ENCODE measurements around the gene MAP3K5.

The MAP3K5 gene

DNA sequence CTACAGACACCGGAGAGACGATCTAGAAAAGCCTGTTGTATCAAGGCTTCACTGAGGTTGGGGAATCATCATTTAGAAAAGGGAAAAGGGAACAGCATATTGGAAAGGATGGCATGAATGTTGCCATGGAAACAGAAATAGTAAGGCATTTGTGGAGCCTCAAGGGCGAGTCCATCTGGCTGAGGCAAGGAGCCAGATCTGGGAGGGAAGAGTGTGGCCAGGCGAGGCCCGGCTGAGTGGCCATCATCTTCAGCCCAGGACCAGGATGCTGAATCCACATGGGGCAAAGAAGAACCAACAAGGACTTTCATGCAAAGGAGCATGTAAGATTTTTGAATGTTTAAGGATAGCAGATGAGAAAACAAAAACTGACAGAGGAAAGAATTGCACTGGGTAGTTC is 85.8 kb downstream of the MAP3K5 start:
- TF ChIP-seq, protein P1, sequence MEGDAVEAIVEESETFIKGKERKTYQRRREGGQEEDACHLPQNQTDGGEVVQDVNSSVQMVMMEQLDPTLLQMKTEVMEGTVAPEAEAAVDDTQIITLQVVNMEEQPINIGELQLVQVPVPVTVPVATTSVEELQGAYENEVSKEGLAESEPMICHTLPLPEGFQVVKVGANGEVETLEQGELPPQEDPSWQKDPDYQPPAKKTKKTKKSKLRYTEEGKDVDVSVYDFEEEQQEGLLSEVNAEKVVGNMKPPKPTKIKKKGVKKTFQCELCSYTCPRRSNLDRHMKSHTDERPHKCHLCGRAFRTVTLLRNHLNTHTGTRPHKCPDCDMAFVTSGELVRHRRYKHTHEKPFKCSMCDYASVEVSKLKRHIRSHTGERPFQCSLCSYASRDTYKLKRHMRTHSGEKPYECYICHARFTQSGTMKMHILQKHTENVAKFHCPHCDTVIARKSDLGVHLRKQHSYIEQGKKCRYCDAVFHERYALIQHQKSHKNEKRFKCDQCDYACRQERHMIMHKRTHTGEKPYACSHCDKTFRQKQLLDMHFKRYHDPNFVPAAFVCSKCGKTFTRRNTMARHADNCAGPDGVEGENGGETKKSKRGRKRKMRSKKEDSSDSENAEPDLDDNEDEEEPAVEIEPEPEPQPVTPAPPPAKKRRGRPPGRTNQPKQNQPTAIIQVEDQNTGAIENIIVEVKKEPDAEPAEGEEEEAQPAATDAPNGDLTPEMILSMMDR (IDR thresholded peaks at IDR 0.05; ENCODE audit: insufficient read depth, low read depth, low read length, missing control alignments), result no peak
- DNase-seq (ENCODE audit: low read depth), result no peak

GRCh38 chr6:136703331-136703865 is 88.9 kb downstream of the MAP3K5 start:
- TF ChIP-seq, protein P1 (IDR thresholded peaks at IDR 0.05; ENCODE audit: insufficient read depth, low read depth, low read length, missing control alignments), result no peak
- DNase-seq (ENCODE audit: low read depth), result no peak
- H3K4me3 ChIP-seq (ENCODE audit: low read depth, low read length), result no peak overlapping the region

More for the DNA sequence above, 85.8 kb downstream of the MAP3K5 start:
- H3K4me3 ChIP-seq (ENCODE audit: low read depth, low read length), result no peak overlapping the region

DNA sequence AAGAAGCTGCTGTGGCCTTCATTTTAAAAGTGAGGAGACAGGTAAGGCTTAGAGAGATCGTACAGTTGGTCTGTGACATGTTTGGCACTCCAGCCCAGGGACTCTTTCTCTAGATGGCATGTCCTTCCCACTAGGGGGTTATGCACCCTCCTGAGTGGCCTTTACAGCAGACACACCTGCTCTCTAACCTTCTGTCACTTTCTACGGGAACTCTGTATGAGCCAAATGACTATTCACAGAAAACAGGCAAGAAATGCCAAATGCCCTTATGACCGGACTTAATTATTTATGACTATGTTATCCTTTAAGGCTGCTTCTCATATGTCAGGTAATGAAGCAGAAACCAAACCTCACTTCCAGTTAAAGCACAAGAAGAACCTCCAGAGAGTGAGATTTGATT is 91.2 kb downstream of the MAP3K5 start:
- DNase-seq (ENCODE audit: low read depth), result no peak
- no peak overlapping the region for H3K4me3 ChIP-seq (ENCODE audit: low read depth, low read length)
- TF ChIP-seq, protein P1 (IDR thresholded peaks at IDR 0.05; ENCODE audit: insufficient read depth, low read depth, low read length, missing control alignments), result no peak

DNA sequence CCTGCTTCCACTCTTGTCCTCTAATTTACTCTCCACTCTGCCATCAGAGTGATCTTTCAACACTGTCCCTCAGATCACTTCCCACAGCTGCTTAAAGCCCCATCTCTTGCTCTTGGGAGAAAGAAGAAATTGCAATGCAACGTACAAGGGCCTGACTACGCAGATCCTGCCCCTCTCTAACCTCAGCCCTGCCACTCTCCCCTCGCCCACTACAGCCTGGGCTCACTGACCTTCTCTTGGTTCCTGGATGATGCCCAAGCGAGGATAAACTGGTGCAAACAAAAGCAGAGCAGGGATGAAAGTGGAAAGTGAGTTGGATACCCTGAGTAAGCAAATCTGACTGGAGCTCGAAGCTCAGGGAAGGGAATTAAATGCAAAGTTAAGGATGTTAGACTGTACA is 92.9 kb downstream of the MAP3K5 start:
- no peak for DNase-seq (ENCODE audit: low read depth)
- no peak overlapping the region for H3K4me3 ChIP-seq (ENCODE audit: low read depth, low read length)
- TF ChIP-seq, protein P1 (IDR thresholded peaks at IDR 0.05; ENCODE audit: insufficient read depth, low read depth, low read length, missing control alignments), result no peak

GRCh38 chr6:136696783-136697364 is 95.4 kb downstream of the MAP3K5 start:
- H3K4me3 ChIP-seq (ENCODE audit: low read depth, low read length), result no peak overlapping the region
- no peak for DNase-seq (ENCODE audit: low read depth)
- TF ChIP-seq, protein P1 (IDR thresholded peaks at IDR 0.05; ENCODE audit: insufficient read depth, low read depth, low read length, missing control alignments), result no peak

- H3K4me3 ChIP-seq (ENCODE audit: low read depth, low read length), result no peak overlapping the region
- TF ChIP-seq, protein P1 (IDR thresholded peaks at IDR 0.05; ENCODE audit: insufficient read depth, low read depth, low read length, missing control alignments), result no peak
- no peak for DNase-seq (ENCODE audit: low read depth)
Observed at GRCh38 chr6:136696238-136696637, 96.0 kb downstream of the MAP3K5 start.

GRCh38 chr6:136695412-136695811 is 96.9 kb downstream of the MAP3K5 start:
- TF ChIP-seq, protein P1 (IDR thresholded peaks at IDR 0.05; ENCODE audit: insufficient read depth, low read depth, low read length, missing control alignments), result no peak
- no peak for DNase-seq (ENCODE audit: low read depth)
- no peak overlapping the region for H3K4me3 ChIP-seq (ENCODE audit: low read depth, low read length)
